Transverse colon (tissue), 4 donors: ENCODE measurements around the gene TNFRSF25. TPM values are rescaled to one million over a fixed set of nuclear protein-coding genes. Genes with fewer than 3 reads are reported as not detected.
"Not testable (repeated sequence)": the region's sequence is repeated elsewhere in the genome, so short reads cannot be mapped to it uniquely, and the experiment has no call there.

Experiments
- DNase-seq: peaks from one replicate; pipeline ENCODE4 v3.0.0-alpha.2; 2019
- H3K27ac ChIP-seq, 4 donors: fragments of 200-600 bp; sonication (generic); 2 replicates each; pipeline ENCODE4 v1.5.1; 2016 to 2018; ENCODE audit warnings: inconsistent platforms in 4 of 4
- H3K27me3 ChIP-seq: fragments of 200-600 bp; sonication (generic); 2 replicates; pipeline ENCODE4 v1.5.1; 2017; ENCODE audit warnings: inconsistent platforms
- H3K36me3 ChIP-seq, 4 donors: fragments of 200-600 bp; sonication (generic); 2 replicates each; pipeline ENCODE4 v1.5.1; 2017 to 2019; ENCODE audit warnings: inconsistent platforms in 4 of 4
- H3K4me1 ChIP-seq, 4 donors: fragments of 200-600 bp; sonication (generic); 2 replicates each; pipeline ENCODE4 v1.5.1; 2017 to 2020; ENCODE audit warnings: inconsistent platforms in 4 of 4
- H3K4me3 ChIP-seq, 4 donors: fragments of 200-600 bp; sonication (generic); 1 replicate in 1 of 4; 2 replicates in 3 of 4; pipeline versions ENCODE4 v1.5.1 to v1.6.1; 2017 to 2019; ENCODE audit warnings: inconsistent platforms in 4 of 4
- H3K9me3 ChIP-seq, 2 donors: fragments of 200-600 bp; sonication (generic); 2 replicates each; pipeline ENCODE4 v1.5.1; 2017 to 2019; ENCODE audit warnings: inconsistent platforms in 2 of 2
- EP300 ChIP-seq: sonication (generic); formaldehyde crosslinking; IDR thresholded peaks from one replicate; pipeline ENCODE4 v1.6.1; 2017; ENCODE audit warnings: antibody characterized with exemption, low read depth
- POLR2A ChIP-seq: fragments of 450-650 bp; IDR thresholded peaks from one replicate; pipeline ENCODE4 v1.6.1; 2016; ENCODE audit warnings: antibody characterized with exemption, mild to moderate bottlenecking, moderate library complexity
- POLR2AphosphoS5 ChIP-seq, 3 donors: sonication (generic); formaldehyde crosslinking; IDR thresholded peaks; one replicate each; pipeline ENCODE4 v1.6.1; 2016; ENCODE audit warnings: antibody characterized with exemption in 3 of 3
- WGBS, 2 donors: methylation state at CpG; one replicate each; pipeline ENCODE4 v1.1.5; 2018; ENCODE audit warnings: low coverage in 1 of 2; 5-methylcytosine and 5-hydroxymethylcytosine counted together
- in situ Hi-C, 4 donors: fragments of 200-750 bp; cut with MboI; loops; one replicate each; pipeline versions ENCODE4 v1.15.0 to v1.15.1; 2017; ENCODE audit warnings: low sequenced_read_pairs in 3 of 4, low pct_ligation_motif_present in 1 of 4, low pct_unique_long_range_greater_than_20kb in 1 of 4
- intact Hi-C: fragments of 100-400 bp; cut with DNase I; formaldehyde crosslinking; loops from one replicate; pipeline ENCODE4 v1.15.1; 2023; ENCODE audit warnings: low total_unique reads
- total RNA-seq, 4 donors: library from RNA; depleted of rRNA; stranded (reverse); fragments of >200 nt; gene quantifications; one replicate each; pipeline ENCODE4 v1.1.0, GENCODE V29; 2016
- TF ChIP-seq, protein P1 (sequence below), 5 experiments: fragments of 200-600 bp in 3 of 5; fragments of 450-650 bp in 2 of 5; sonication (generic) in 3 of 5; IDR thresholded peaks; 1 replicate in 2 of 5; 2 replicates in 3 of 5; pipeline ENCODE4 v1.5.1; 2016 to 2017; ENCODE audit warnings: antibody characterized with exemption in 5 of 5, inconsistent platforms in 3 of 5, mild to moderate bottlenecking in 2 of 5, moderate library complexity in 1 of 5

TNFRSF25 gene
- total RNA-seq, 4 donors from 2014 or later = 38.9 to 55.3 (median 45.0) TPM

DNA sequence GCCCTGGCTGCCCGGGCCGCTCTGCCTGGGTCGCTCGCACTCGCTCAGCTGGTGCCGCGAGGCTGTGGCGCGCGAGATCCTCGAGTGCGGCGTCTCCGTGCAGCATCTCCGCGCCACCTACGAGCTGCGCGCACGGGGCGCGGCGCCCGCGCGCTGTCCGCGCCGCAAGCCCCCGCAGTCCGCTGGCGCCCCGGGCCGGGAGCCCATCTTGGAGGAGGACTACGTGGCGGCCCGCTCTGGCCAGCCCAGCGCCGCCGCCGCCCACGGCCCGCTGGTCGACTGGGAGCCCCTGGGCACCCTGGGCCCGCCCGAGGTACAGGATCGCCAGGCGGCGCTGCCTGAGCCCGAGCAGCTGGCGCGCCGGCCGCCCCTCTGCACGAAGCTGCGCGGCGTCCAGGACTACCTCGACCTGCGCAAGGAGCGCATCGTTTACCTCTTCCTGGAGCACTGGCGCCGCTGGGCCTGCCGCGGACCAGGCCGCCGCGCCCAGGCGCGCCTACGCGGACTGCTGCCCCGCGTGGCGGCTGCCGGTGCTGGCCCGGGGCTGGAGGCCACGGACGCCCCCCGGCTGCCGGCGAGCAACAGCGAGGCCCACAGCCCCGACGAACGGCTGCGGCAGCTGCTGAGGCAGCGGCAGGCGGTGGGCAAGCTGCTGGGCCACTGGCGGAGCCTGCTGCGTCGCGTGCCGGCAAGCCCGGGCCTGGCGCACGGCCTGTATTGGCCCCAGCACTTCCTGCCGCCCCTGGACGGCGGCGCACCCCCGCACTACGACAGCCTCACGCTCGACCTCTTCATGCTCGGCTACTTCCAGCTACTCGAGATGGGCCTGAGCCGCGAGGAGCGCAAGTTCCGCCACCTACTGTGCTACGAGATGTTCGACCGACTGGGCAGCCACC, 10.9 kb downstream of the TNFRSF25 start:
- in situ Hi-C loops (no loop called here), intact Hi-C loops (no loop called here)
- peaks cover 65% of the 10 kb centered on the region for H3K27me3 ChIP-seq
- no peak for DNase-seq
- H3K27ac ChIP-seq = no peak overlapping the region
- no peak overlapping the region for H3K4me3 ChIP-seq
- H3K36me3 ChIP-seq = no peaks in the 10 kb centered on the region
- H3K4me1 ChIP-seq = peaks cover 0 to 21% (median 11%) of the 10 kb centered on the region in 4 donors
- TF ChIP-seq EP300 (no peak), POLR2A (no peak), POLR2AphosphoS5 (IDR thresholded peaks at IDR 0.05) (no peak)
- TF ChIP-seq, protein P1, sequence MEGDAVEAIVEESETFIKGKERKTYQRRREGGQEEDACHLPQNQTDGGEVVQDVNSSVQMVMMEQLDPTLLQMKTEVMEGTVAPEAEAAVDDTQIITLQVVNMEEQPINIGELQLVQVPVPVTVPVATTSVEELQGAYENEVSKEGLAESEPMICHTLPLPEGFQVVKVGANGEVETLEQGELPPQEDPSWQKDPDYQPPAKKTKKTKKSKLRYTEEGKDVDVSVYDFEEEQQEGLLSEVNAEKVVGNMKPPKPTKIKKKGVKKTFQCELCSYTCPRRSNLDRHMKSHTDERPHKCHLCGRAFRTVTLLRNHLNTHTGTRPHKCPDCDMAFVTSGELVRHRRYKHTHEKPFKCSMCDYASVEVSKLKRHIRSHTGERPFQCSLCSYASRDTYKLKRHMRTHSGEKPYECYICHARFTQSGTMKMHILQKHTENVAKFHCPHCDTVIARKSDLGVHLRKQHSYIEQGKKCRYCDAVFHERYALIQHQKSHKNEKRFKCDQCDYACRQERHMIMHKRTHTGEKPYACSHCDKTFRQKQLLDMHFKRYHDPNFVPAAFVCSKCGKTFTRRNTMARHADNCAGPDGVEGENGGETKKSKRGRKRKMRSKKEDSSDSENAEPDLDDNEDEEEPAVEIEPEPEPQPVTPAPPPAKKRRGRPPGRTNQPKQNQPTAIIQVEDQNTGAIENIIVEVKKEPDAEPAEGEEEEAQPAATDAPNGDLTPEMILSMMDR (IDR thresholded peaks at IDR 0.05) = no peak
- no peaks in the 10 kb centered on the region for H3K9me3 ChIP-seq
- 55% methylated on average over 83 of the region's 115 CpGs; no CpG with 5 or more reads in 1 of the 2 donors for WGBS, 2 donors

- H3K4me3 ChIP-seq, H3K9me3 ChIP-seq, DNase-seq, H3K36me3 ChIP-seq, intact Hi-C loops, H3K27ac ChIP-seq, in situ Hi-C loops: not testable (repeated sequence)
- WGBS, 2 donors = 50% methylated on average over 53 of the region's 85 CpGs; no CpG with 5 or more reads in 1 of the 2 donors
- Histone ChIP-seq H3K4me1 (peaks cover 0 to 30% (median 20%) of the 10 kb centered on the region in 4 donors), H3K27me3 (peaks cover 74% of the 10 kb centered on the region)
Measured at GRCh38 chr1:6453895-6454855, 11.8 kb downstream of the TNFRSF25 start.

- H3K36me3 ChIP-seq = no peaks in the 10 kb centered on the region
- WGBS, 2 donors = 41 to 42% methylated on average over 5 to 6 of the region's 6 CpGs
- in situ Hi-C loops = no loop called here
- peak overlapping the region; percentile 75 to 84 (median 79) for H3K27ac ChIP-seq
- no peaks in the 10 kb centered on the region for H3K9me3 ChIP-seq
- DNase-seq = peak; percentile 91
- peaks cover 95% of the 10 kb centered on the region for H3K27me3 ChIP-seq
- TF ChIP-seq POLR2AphosphoS5 (IDR thresholded peaks at IDR 0.05) (peak in 1 of 3 donors; percentile 77), POLR2A (peak; percentile 41)
- TF ChIP-seq, protein P1 (IDR thresholded peaks at IDR 0.05) = no peak
- peak overlapping the region in 2 of 4 donors; percentile 15 to 41 for H3K4me3 ChIP-seq
- H3K4me1 ChIP-seq = peaks cover 10 to 57% (median 43%) of the 10 kb centered on the region in 4 donors
- intact Hi-C loops = no loop called here
Measured at GRCh38 chr1:6450943-6451373, 15.0 kb downstream of the TNFRSF25 start.

GRCh38 chr1:6450486-6450885, 15.5 kb downstream of the TNFRSF25 start:
- H3K9me3 ChIP-seq, H3K4me3 ChIP-seq, DNase-seq, intact Hi-C loops, H3K36me3 ChIP-seq, in situ Hi-C loops: not testable (repeated sequence)
- TF ChIP-seq, protein P1 (IDR thresholded peaks at IDR 0.05) = peak in 2 of 5 experiments; percentile 21 to 35
- Histone ChIP-seq H3K4me1 (peaks cover 10 to 57% (median 43%) of the 10 kb centered on the region in 4 donors), H3K27ac (peak overlapping the region; percentile 75 to 84 (median 79)), H3K27me3 (peaks cover 90% of the 10 kb centered on the region)
- WGBS, 2 donors = 25 to 31% methylated on average over 4 to 10 of the region's 10 CpGs
